ENCODE measurements around the gene RBFOX2.

The RBFOX2 gene

GRCh38 chr22:35733036-35733435 is 295.6 kb downstream of the RBFOX2 start:
- DNase-seq, result no peak
- Histone ChIP-seq H3K27ac (ENCODE audit: insufficient read depth, low read length, poor library complexity, severe bottlenecking) (no peak overlapping the region), H3K4me1 (ENCODE audit: control insufficient read depth, insufficient read depth, low read length, poor library complexity, severe bottlenecking) (no peaks in the 10 kb centered on the region), H3K4me3 (ENCODE audit: insufficient read depth, low read depth, low read length, poor library complexity, severe bottlenecking) (no peak overlapping the region), H3K27me3 (replicated peaks; ENCODE audit: control insufficient read depth, insufficient read depth, low read length, poor library complexity, severe bottlenecking) (no peaks in the 10 kb centered on the region), H3K9me3 (ENCODE audit: control insufficient read depth, low read length) (no peaks in the 10 kb centered on the region), H3K36me3 (ENCODE audit: control insufficient read depth, insufficient read depth, low read length) (no peaks in the 10 kb centered on the region)

GRCh38 chr22:35732116-35732515 is 296.5 kb downstream of the RBFOX2 start:
- no peaks in the 10 kb centered on the region for H3K27me3 ChIP-seq (replicated peaks; ENCODE audit: control insufficient read depth, insufficient read depth, low read length, poor library complexity, severe bottlenecking)
- no peaks in the 10 kb centered on the region for H3K9me3 ChIP-seq (ENCODE audit: control insufficient read depth, low read length)
- H3K4me3 ChIP-seq (ENCODE audit: insufficient read depth, low read depth, low read length, poor library complexity, severe bottlenecking), result no peak overlapping the region
- H3K4me1 ChIP-seq (ENCODE audit: control insufficient read depth, insufficient read depth, low read length, poor library complexity, severe bottlenecking), result no peaks in the 10 kb centered on the region
- no peaks in the 10 kb centered on the region for H3K36me3 ChIP-seq (ENCODE audit: control insufficient read depth, insufficient read depth, low read length)
- no peak for DNase-seq
- no peak overlapping the region for H3K27ac ChIP-seq (ENCODE audit: insufficient read depth, low read length, poor library complexity, severe bottlenecking)

GRCh38 chr22:35731321-35731720 is 297.3 kb downstream of the RBFOX2 start:
- Histone ChIP-seq H3K9me3 (ENCODE audit: control insufficient read depth, low read length) (no peaks in the 10 kb centered on the region), H3K27me3 (replicated peaks; ENCODE audit: control insufficient read depth, insufficient read depth, low read length, poor library complexity, severe bottlenecking) (no peaks in the 10 kb centered on the region), H3K36me3 (ENCODE audit: control insufficient read depth, insufficient read depth, low read length) (no peaks in the 10 kb centered on the region), H3K4me3 (ENCODE audit: insufficient read depth, low read depth, low read length, poor library complexity, severe bottlenecking) (no peak overlapping the region), H3K4me1 (ENCODE audit: control insufficient read depth, insufficient read depth, low read length, poor library complexity, severe bottlenecking) (no peaks in the 10 kb centered on the region), H3K27ac (ENCODE audit: insufficient read depth, low read length, poor library complexity, severe bottlenecking) (no peak overlapping the region)
- no peak for DNase-seq

GRCh38 chr22:35729309-35729698 is 299.3 kb downstream of the RBFOX2 start:
- Histone ChIP-seq H3K4me3 (ENCODE audit: insufficient read depth, low read depth, low read length, poor library complexity, severe bottlenecking) (no peak overlapping the region), H3K9me3 (ENCODE audit: control insufficient read depth, low read length) (no peaks in the 10 kb centered on the region), H3K27ac (ENCODE audit: insufficient read depth, low read length, poor library complexity, severe bottlenecking) (no peak overlapping the region), H3K36me3 (ENCODE audit: control insufficient read depth, insufficient read depth, low read length) (no peaks in the 10 kb centered on the region), H3K27me3 (replicated peaks; ENCODE audit: control insufficient read depth, insufficient read depth, low read length, poor library complexity, severe bottlenecking) (no peaks in the 10 kb centered on the region), H3K4me1 (ENCODE audit: control insufficient read depth, insufficient read depth, low read length, poor library complexity, severe bottlenecking) (no peaks in the 10 kb centered on the region)
- no peak for DNase-seq

- Histone ChIP-seq H3K36me3 (ENCODE audit: control insufficient read depth, insufficient read depth, low read length) (no peaks in the 10 kb centered on the region), H3K27ac (ENCODE audit: insufficient read depth, low read length, poor library complexity, severe bottlenecking) (no peak overlapping the region), H3K4me1 (ENCODE audit: control insufficient read depth, insufficient read depth, low read length, poor library complexity, severe bottlenecking) (no peaks in the 10 kb centered on the region), H3K27me3 (replicated peaks; ENCODE audit: control insufficient read depth, insufficient read depth, low read length, poor library complexity, severe bottlenecking) (no peaks in the 10 kb centered on the region), H3K4me3 (ENCODE audit: insufficient read depth, low read depth, low read length, poor library complexity, severe bottlenecking) (no peak overlapping the region), H3K9me3 (ENCODE audit: control insufficient read depth, low read length) (no peaks in the 10 kb centered on the region)
- DNase-seq, result no peak
Measured at GRCh38 chr22:35728639-35729308, 299.9 kb downstream of the RBFOX2 start.

- Histone ChIP-seq H3K27me3 (replicated peaks; ENCODE audit: control insufficient read depth, insufficient read depth, low read length, poor library complexity, severe bottlenecking) (no peaks in the 10 kb centered on the region), H3K4me3 (ENCODE audit: insufficient read depth, low read depth, low read length, poor library complexity, severe bottlenecking) (no peak overlapping the region), H3K27ac (ENCODE audit: insufficient read depth, low read length, poor library complexity, severe bottlenecking) (no peak overlapping the region), H3K4me1 (ENCODE audit: control insufficient read depth, insufficient read depth, low read length, poor library complexity, severe bottlenecking) (no peaks in the 10 kb centered on the region), H3K9me3 (ENCODE audit: control insufficient read depth, low read length) (no peaks in the 10 kb centered on the region), H3K36me3 (ENCODE audit: control insufficient read depth, insufficient read depth, low read length) (no peaks in the 10 kb centered on the region)
- no peak for DNase-seq
Measured at GRCh38 chr22:35727436-35727835, 301.2 kb downstream of the RBFOX2 start.

- Histone ChIP-seq H3K4me1 (ENCODE audit: control insufficient read depth, insufficient read depth, low read length, poor library complexity, severe bottlenecking) (no peaks in the 10 kb centered on the region), H3K36me3 (ENCODE audit: control insufficient read depth, insufficient read depth, low read length) (no peaks in the 10 kb centered on the region), H3K27me3 (replicated peaks; ENCODE audit: control insufficient read depth, insufficient read depth, low read length, poor library complexity, severe bottlenecking) (no peaks in the 10 kb centered on the region), H3K4me3 (ENCODE audit: insufficient read depth, low read depth, low read length, poor library complexity, severe bottlenecking) (no peak overlapping the region), H3K9me3 (ENCODE audit: control insufficient read depth, low read length) (no peaks in the 10 kb centered on the region), H3K27ac (ENCODE audit: insufficient read depth, low read length, poor library complexity, severe bottlenecking) (no peak overlapping the region)
- DNase-seq, result no peak
Measured at GRCh38 chr22:35726933-35727332, 301.7 kb downstream of the RBFOX2 start.

- no peaks in the 10 kb centered on the region for H3K4me1 ChIP-seq (ENCODE audit: control insufficient read depth, insufficient read depth, low read length, poor library complexity, severe bottlenecking)
- H3K9me3 ChIP-seq (ENCODE audit: control insufficient read depth, low read length), result no peaks in the 10 kb centered on the region
- H3K36me3 ChIP-seq (ENCODE audit: control insufficient read depth, insufficient read depth, low read length), result no peaks in the 10 kb centered on the region
- H3K4me3 ChIP-seq (ENCODE audit: insufficient read depth, low read depth, low read length, poor library complexity, severe bottlenecking), result no peak overlapping the region
- H3K27me3 ChIP-seq (replicated peaks; ENCODE audit: control insufficient read depth, insufficient read depth, low read length, poor library complexity, severe bottlenecking), result no peaks in the 10 kb centered on the region
- no peak overlapping the region for H3K27ac ChIP-seq (ENCODE audit: insufficient read depth, low read length, poor library complexity, severe bottlenecking)
- DNase-seq, result no peak
Measured at GRCh38 chr22:35726398-35726797, 302.2 kb downstream of the RBFOX2 start.

GRCh38 chr22:35725521-35725920 is 303.1 kb downstream of the RBFOX2 start:
- no peaks in the 10 kb centered on the region for H3K4me1 ChIP-seq (ENCODE audit: control insufficient read depth, insufficient read depth, low read length, poor library complexity, severe bottlenecking)
- no peaks in the 10 kb centered on the region for H3K27me3 ChIP-seq (replicated peaks; ENCODE audit: control insufficient read depth, insufficient read depth, low read length, poor library complexity, severe bottlenecking)
- no peaks in the 10 kb centered on the region for H3K9me3 ChIP-seq (ENCODE audit: control insufficient read depth, low read length)
- no peaks in the 10 kb centered on the region for H3K36me3 ChIP-seq (ENCODE audit: control insufficient read depth, insufficient read depth, low read length)
- DNase-seq, result no peak
- H3K4me3 ChIP-seq (ENCODE audit: insufficient read depth, low read depth, low read length, poor library complexity, severe bottlenecking), result no peak overlapping the region
- H3K27ac ChIP-seq (ENCODE audit: insufficient read depth, low read length, poor library complexity, severe bottlenecking), result no peak overlapping the region

GRCh38 chr22:35721960-35722359 is 306.7 kb downstream of the RBFOX2 start:
- Histone ChIP-seq H3K4me3 (ENCODE audit: insufficient read depth, low read depth, low read length, poor library complexity, severe bottlenecking) (no peak overlapping the region), H3K27me3 (replicated peaks; ENCODE audit: control insufficient read depth, insufficient read depth, low read length, poor library complexity, severe bottlenecking) (no peaks in the 10 kb centered on the region), H3K36me3 (ENCODE audit: control insufficient read depth, insufficient read depth, low read length) (no peaks in the 10 kb centered on the region), H3K27ac (ENCODE audit: insufficient read depth, low read length, poor library complexity, severe bottlenecking) (no peak overlapping the region), H3K9me3 (ENCODE audit: control insufficient read depth, low read length) (no peaks in the 10 kb centered on the region), H3K4me1 (ENCODE audit: control insufficient read depth, insufficient read depth, low read length, poor library complexity, severe bottlenecking) (no peaks in the 10 kb centered on the region)
- no peak for DNase-seq
